Activated CD8-positive, alpha-beta T cell treated with anti-CD3 and anti-CD28 coated beads, Interleukin-2, amount 10 ng/mL, durations not matched to agents 7 days and 5 days (primary cell): ENCODE results near the gene TMEM121. TPM values are rescaled to one million over a fixed set of nuclear protein-coding genes. Genes with fewer than 3 reads are reported as not detected.
A peak's percentile ranks its signal among the peaks of the same experiment; 100 is the strongest.

ENCODE experiments used
- ATAC-seq: fragments of 150-1000 bp; cut with Tn5 transposase; one replicate; pipeline ENCODE4 v1.10.0; 2021; ENCODE audit warnings: moderate library complexity
- CTCF ChIA-PET: fragments of 350-600 bp; sonication (Branson Sonifier 250); formaldehyde crosslinking; loops from one replicate; lab custom pipeline; 2021; ENCODE audit warnings: antibody characterized with exemption; lab: Charles Lee
- POLR2A ChIA-PET: fragments of 350-600 bp; sonication (Branson Sonifier 250); formaldehyde crosslinking; loops from one replicate; lab custom pipeline; 2021; ENCODE audit warnings: antibody characterized with exemption; lab: Charles Lee
- DNase-seq: peaks from one replicate; pipeline ENCODE4 v3.0.0-alpha.2; 2020
- H3K27ac Mint-ChIP-seq: one replicate; pipeline ENCODE4 v1.8.0; 2021; ENCODE audit warnings: mild to moderate bottlenecking, mixed read lengths
- H3K27me3 Mint-ChIP-seq: one replicate; pipeline ENCODE4 v1.8.0; 2021; ENCODE audit warnings: low read depth, mixed read lengths
- H3K36me3 Mint-ChIP-seq: one replicate; pipeline ENCODE4 v1.8.0; 2021; ENCODE audit warnings: low read depth, mixed read lengths
- H3K4me1 Mint-ChIP-seq: one replicate; pipeline ENCODE4 v1.8.0; 2021; ENCODE audit warnings: low read depth, mixed read lengths
- H3K4me3 Mint-ChIP-seq: one replicate; pipeline ENCODE4 v1.8.0; 2021; ENCODE audit warnings: mild to moderate bottlenecking, mixed read lengths
- H3K9me3 Mint-ChIP-seq: one replicate; pipeline ENCODE4 v1.8.0; 2022; ENCODE audit warnings: mixed read lengths; ENCODE audit not compliant: insufficient read depth
- total RNA-seq, 2 experiments: library from RNA; stranded (reverse); gene quantifications; one replicate each; pipeline ENCODE4 v1.2.3, GENCODE V29; 2021

The TMEM121 gene
- total RNA-seq, 2 experiments from 2014 or later = 8.6 to 9.2 TPM

DNA sequence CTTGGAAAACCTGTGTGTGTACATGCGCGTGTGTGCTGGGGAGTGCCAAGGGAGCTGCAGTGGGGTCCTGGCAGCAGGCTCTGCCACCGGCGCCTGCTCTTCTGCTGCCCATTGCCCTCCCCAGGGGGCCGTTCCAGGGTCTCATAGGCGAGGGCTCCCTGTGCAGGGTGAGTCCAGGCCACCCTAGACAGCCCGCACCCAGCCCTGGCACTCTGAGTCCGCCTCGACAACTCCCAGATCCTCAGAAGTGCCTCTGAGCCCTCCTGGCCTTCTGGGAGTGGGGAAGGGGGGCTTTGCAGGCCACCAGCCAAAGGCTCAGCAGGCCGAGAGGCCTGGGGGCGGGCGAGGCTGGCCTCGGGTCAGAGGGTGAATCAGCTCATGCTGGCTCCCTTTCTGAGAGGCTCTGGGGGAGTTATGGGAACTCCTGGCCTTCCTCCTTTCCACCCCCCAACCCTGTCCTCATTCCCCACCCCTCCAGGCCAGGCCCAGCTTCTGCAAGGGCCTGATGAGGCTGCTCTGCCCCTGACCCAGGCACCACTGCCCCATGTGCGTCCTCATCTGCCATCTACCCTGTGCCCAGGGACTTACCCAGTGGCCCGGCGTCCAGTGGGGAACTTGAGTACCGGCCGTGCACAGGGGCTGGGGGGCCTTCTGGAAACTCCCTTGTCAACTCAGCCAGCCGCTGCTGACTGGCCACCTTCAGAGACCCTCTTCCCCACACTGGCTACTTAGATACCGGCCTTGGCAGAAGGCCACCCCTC is 37.4 kb upstream of the TMEM121 start:
- H3K4me1 Mint-ChIP-seq = peaks cover 38% of the 10 kb centered on the region
- peak overlapping the region; percentile 86 for H3K4me3 Mint-ChIP-seq
- peak overlapping the region; percentile 88 for H3K27ac Mint-ChIP-seq
- no peak for ATAC-seq
- no peak for DNase-seq
- H3K36me3 Mint-ChIP-seq = peaks cover 17% of the 10 kb centered on the region
- POLR2A ChIA-PET = interaction anchor here (0.8 to 3.1 kb wide), 5 partner anchors 8 to 118 kb away, joined by 3 to 53 read pairs (median 9); no protein-coding TSS in a partner anchor
- H3K9me3 Mint-ChIP-seq = no peaks in the 10 kb centered on the region
- H3K27me3 Mint-ChIP-seq = no peaks in the 10 kb centered on the region
- CTCF ChIA-PET = interaction anchor here (0.9 to 5.4 kb wide), 21 partner anchors 8 to 443 kb away, joined by 3 to 157 read pairs (median 4); partner anchors contain the start of gene BRF1

DNA sequence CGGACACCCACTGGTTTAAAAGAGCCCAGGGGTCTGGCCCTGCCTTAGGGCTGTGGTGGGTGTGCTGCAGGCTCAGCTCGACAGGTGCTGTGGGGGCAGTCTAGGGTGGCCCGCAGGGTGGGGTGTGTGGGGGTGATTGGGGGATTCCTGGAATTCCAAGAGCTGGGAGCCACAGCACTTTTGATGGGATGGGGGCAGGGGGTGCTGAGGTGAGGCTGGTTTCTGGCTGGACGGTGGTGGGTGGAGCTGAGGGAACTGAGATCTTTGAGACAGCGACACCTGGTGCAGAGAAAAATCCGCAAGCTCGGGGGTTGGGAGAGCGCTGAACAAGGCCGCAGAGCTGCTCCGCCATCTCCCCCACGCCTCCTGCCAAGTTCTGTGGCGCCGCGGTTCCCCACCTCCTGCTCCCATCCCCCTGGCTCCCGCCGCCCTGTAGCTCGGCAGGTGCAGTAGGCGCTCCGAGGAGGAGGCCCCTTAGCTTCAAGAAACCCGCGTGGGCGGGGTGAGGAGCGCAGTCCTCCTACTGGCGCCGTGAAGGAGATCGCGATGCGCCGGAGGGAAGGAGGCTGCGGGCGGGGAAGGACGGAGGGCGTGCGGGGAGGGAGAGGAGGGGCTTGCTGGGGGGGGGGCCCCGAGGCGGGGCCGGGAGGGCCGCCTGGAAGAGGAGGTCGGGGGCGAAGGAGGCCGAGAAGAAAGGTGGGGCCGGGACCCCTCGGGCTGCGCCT is 36.7 kb upstream of the TMEM121 start:
- ChIA-PET CTCF (interaction anchor here (0.9 to 5.4 kb wide), 25 partner anchors 8 to 444 kb away, joined by 3 to 157 read pairs (median 4); partner anchors contain the start of gene BRF1), POLR2A (interaction anchor here (0.8 to 3.1 kb wide), 7 partner anchors 8 to 119 kb away, joined by 3 to 53 read pairs (median 4); no protein-coding TSS in a partner anchor)
- H3K27me3 Mint-ChIP-seq = no peaks in the 10 kb centered on the region
- ATAC-seq (peak; percentile 7), DNase-seq (peak; percentile 94)
- H3K4me3 Mint-ChIP-seq = peak overlapping the region; percentile 86
- H3K27ac Mint-ChIP-seq = peak overlapping the region; percentile 88
- H3K36me3 Mint-ChIP-seq = peaks cover 17% of the 10 kb centered on the region
- H3K4me1 Mint-ChIP-seq = peaks cover 32% of the 10 kb centered on the region
- H3K9me3 Mint-ChIP-seq = no peaks in the 10 kb centered on the region

DNA sequence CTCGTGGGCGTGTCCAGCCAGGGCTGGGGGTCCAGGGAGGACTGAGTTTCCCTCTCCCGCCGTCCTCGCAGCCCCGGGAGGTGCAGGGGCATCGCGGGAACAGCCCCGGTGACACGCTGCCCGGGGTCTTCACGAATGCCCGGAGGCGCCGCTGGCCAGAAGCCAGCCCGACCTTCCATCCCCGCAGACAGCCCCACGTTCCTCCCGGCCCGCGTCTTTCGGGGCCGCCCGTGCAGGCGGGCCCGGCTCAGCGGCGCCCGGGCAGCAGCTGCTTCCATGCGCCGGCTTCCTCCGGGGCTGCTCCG is 36.2 kb upstream of the TMEM121 start:
- no peaks in the 10 kb centered on the region for H3K9me3 Mint-ChIP-seq
- DNase-seq (no peak), ATAC-seq (peak; percentile 0)
- POLR2A ChIA-PET = interaction anchor here (0.6 to 3.1 kb wide), 7 partner anchors 9 to 119 kb away, joined by 3 to 53 read pairs (median 4); no protein-coding TSS in a partner anchor
- H3K4me1 Mint-ChIP-seq = peaks cover 31% of the 10 kb centered on the region
- H3K36me3 Mint-ChIP-seq = peaks cover 17% of the 10 kb centered on the region
- CTCF ChIA-PET = interaction anchor here (0.9 to 5.4 kb wide), 24 partner anchors 9 to 444 kb away, joined by 3 to 157 read pairs (median 4); partner anchors contain the start of gene BRF1
- no peaks in the 10 kb centered on the region for H3K27me3 Mint-ChIP-seq
- H3K4me3 Mint-ChIP-seq = peak overlapping the region; percentile 86
- H3K27ac Mint-ChIP-seq = peak overlapping the region; percentile 88

DNA sequence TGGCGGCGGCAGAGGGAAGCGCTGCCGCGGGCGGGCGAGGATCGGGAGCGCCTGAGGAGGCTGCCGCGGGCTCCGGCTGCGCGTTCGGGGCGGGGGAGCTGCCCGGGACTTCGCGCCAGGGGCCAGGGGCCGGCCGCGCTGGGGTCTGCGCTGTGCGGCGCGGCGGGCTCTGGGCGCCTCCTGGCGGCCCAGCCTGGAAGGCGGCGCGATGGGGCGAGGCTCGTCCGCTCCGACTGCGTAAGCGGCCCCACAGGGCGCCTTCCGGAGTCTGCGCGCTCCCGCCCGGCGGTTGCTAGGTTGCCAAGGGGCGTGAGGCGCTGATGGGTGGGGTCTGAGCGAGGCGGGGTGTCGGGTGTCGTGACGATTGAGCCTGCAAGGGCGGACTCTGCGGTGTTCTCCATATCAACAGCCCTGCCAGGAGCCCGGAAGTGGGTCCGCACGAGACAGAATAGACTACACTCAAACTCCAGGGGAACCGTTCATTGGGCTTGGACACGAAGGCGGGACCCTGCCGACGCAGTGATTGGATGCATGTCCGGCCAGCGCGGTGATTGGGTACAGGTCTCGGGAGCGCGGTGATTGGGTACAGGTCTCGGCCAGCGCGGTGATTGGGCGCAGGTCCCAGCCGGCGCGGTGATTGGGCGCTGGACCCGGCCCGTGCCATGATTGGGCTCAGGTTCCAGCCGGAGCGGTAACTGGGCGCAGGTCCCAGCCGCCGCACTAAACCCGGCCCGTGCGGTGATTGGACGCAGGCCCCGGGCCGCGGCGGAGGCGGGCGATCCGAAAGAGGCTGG is 35.6 kb upstream of the TMEM121 start, which contains the start of gene TEDC1:
TSS of gene TEDC1 (plus strand) at position 675 of the 794 bp plus-strand sequence. CDS start 130 bp downstream, outside the sequence.
- ChIA-PET POLR2A (interaction anchor here (0.6 to 3.1 kb wide), 9 partner anchors 9 to 120 kb away, joined by 3 to 53 read pairs (median 3); partner anchors contain the start of gene TEX22), CTCF (interaction anchor here (0.9 to 5.4 kb wide), 18 partner anchors 9 to 288 kb away, joined by 3 to 157 read pairs (median 6); partner anchors contain the start of gene BRF1)
- Mint-ChIP-seq H3K4me1 (peaks cover 25% of the 10 kb centered on the region), H3K9me3 (no peaks in the 10 kb centered on the region), H3K36me3 (peaks cover 17% of the 10 kb centered on the region), H3K27me3 (no peaks in the 10 kb centered on the region), H3K4me3 (peak within 1 kb of the TSS; percentile 86), H3K27ac (peak within 1 kb of the TSS; percentile 93)
- ATAC-seq = peak; percentile 70
- DNase-seq = peak; percentile 100

DNA sequence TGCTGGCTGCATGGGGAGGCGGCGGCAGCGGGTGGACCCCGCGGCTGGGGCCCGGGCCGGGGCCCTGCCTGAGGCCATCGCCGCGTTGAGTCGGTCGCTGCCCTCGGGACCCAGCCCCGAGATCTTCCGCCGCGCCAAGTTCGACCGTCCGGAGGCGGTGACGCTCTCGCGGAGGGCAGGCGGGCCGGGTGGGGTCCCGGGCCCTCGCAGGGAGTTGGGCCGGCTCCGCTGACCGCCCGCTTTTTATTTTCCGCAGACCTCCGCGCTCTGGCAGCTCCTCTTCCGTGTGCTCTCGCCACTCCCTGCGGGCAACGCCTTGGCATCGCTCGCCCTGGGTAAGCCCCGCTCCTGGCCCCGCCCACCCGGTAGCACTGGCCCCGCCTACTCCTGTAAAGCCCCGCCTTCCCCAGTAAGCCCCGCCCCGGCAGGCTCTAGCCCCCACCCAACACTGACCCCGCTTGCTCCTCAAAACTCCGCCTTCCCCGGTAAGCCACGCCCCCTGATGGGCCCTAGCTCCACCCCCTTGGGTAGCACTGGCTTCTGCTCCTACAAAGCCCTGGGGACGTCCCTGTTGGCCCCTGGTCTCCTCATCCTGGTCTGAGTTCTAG is 34.9 kb upstream of the TMEM121 start:
- H3K9me3 Mint-ChIP-seq = no peaks in the 10 kb centered on the region
- H3K4me1 Mint-ChIP-seq = peaks cover 21% of the 10 kb centered on the region
- no peaks in the 10 kb centered on the region for H3K27me3 Mint-ChIP-seq
- H3K36me3 Mint-ChIP-seq = peaks cover 17% of the 10 kb centered on the region
- peak; percentile 16 for ATAC-seq
- DNase-seq = peak; percentile 92
- H3K27ac Mint-ChIP-seq = peak overlapping the region; percentile 93
- H3K4me3 Mint-ChIP-seq = peak overlapping the region; percentile 82
- POLR2A ChIA-PET = interaction anchor here (0.6 to 3.1 kb wide), 9 partner anchors 8 to 177 kb away, joined by 3 to 53 read pairs (median 3); partner anchors contain the start of genes PACS2 and TEX22
- CTCF ChIA-PET = interaction anchor here (0.7 to 5.4 kb wide), 4 partner anchors 10 to 119 kb away, joined by 3 to 157 read pairs (median 72); no protein-coding TSS in a partner anchor

DNA sequence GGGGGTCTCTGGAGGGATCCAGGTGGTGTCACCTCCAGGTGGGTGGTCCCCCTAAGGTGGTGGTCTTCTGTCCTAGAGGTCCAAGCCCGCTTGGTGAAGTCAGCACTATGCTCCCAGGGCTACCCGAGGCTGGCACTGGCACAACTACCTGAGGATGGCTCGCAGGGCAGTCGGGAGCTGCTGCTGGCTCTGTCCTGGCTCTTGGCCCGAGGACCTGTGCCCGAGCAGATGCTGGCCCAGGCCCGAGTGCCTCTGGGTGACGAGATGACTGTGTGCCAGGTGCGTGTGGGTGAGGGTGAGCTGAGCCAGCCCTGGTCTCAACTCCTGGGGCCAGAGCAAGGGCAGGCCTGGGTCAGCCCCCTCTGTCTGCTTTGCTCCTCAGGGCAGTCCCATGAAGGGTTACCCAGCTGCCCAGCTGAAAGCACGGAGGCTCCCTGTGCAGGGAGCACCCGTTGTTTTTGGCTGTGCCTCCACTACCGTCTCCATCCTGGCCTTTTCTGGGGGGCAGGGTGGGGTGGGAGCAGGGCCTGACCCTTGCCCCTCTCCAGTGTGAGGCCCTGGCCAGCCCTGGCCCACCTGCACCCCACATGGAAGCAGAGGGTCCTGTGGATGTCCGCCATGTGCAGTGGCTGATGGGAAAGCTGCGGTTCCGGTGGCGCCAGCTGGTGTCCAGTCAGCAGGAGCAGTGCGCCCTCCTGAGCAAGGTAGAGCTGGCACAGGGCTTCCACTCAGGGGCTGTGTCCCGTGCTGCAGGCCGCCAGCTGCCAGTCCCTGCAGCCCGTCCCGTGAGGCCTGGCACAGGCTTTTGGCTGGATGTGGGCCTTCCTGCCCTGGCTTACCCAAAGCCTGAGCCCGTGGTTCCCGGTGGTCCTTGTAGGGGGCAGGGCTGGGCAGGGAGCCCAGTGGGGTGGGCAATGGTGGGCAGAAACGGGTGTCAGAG is 34.1 kb upstream of the TMEM121 start:
- Mint-ChIP-seq H3K9me3 (no peaks in the 10 kb centered on the region), H3K4me3 (peak overlapping the region; percentile 82), H3K36me3 (peaks cover 17% of the 10 kb centered on the region), H3K27ac (peak overlapping the region; percentile 93), H3K27me3 (no peaks in the 10 kb centered on the region), H3K4me1 (peaks cover 18% of the 10 kb centered on the region)
- CTCF ChIA-PET = interaction anchor here (0.7 to 5.4 kb wide), 4 partner anchors 11 to 120 kb away, joined by 3 to 157 read pairs (median 72); no protein-coding TSS in a partner anchor
- no peak for DNase-seq
- POLR2A ChIA-PET = interaction anchor here (0.6 to 3.1 kb wide), 10 partner anchors 7 to 185 kb away, joined by 3 to 53 read pairs (median 4); partner anchors contain the start of gene PACS2
- ATAC-seq = no peak

DNA sequence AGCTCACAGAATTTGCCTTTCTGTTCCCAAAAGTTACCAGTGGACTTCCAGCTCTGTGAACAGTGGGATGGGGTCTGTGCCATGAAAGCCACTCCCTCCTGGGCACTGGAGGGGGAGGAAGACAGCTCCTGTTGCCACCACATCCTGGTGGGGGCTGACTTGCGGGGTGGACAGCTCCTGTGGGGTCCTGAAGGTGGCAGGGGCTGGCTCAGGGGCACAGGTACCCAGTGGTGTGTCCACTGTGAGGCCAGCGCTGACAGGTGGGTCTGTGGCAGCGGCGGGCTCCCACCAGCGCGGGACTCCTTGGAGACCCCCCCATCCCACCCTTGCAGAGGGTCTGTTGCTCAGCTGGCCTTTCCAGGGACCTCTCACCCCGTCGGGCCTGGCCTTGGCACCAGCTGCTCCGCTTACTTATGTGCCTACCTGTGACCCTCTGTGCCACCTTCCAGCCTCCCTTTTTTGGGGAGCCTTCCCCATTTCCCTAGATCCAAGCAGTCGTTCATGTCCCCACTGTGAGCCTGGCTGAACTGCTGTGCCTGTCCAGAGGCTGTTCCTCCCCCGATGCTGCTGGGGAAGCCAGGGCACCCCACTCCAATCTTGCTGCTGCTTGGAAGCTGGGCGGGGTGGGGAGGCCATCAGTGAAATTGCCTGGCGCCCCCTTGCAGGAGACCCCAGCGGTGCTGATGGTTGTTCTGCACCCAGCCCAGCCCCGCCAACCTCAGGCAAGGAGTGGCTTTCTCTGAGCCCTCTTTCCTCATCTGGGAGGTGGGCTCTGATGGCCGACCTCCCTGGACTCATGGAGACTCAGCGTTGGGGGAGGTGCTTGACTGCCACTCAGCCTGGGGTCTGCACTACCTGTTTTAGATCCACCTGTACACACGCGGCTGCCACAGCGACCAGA is 33.2 kb upstream of the TMEM121 start:
- no peaks in the 10 kb centered on the region for H3K27me3 Mint-ChIP-seq
- peaks cover 13% of the 10 kb centered on the region for H3K36me3 Mint-ChIP-seq
- ChIA-PET CTCF (interaction anchor here (2.5 to 5.4 kb wide), 3 partner anchors 12 to 121 kb away, joined by 11 to 157 read pairs (median 132); no protein-coding TSS in a partner anchor), POLR2A (interaction anchor here (0.6 to 1.6 kb wide), 3 partner anchors 10 to 186 kb away, joined by 3 to 5 read pairs (median 4); no protein-coding TSS in a partner anchor)
- H3K4me3 Mint-ChIP-seq = peak overlapping the region; percentile 23
- DNase-seq = no peak
- peaks cover 18% of the 10 kb centered on the region for H3K4me1 Mint-ChIP-seq
- H3K9me3 Mint-ChIP-seq = no peaks in the 10 kb centered on the region
- no peak overlapping the region for H3K27ac Mint-ChIP-seq
- ATAC-seq = no peak

DNA sequence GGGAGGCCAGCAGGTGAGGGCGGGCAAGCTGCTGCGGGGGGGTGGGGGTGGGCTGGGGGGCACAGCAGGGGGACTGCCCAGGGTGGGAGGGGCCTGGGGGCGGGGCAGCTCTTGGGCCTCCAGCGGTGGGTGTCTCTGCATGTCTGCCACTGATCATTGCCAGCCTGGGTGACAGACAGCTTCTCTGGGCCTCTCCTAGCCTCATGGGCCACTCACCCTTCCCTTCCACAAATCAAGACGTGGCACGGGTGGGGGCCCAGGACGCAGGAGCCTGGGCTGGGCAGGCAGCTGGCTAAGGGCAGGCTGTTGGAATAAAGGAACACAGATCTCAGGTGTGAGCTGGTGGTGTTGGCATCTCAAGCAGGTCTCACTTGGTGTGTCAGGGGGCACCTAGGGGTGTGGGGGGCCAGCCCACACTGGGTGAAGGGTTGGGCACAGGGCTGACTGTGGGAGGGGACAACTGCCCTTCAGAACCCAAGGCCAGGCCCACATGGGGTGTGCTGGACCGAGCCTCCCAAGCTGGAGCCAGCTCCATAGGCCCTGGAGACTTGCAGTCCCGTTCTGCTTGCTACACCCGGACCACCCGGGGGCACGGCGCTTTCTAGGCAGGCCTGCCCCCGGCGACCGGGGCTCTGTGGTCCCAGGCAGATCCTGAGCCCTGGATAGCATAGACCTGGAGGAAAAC is 32.3 kb upstream of the TMEM121 start:
- CTCF ChIA-PET = no interaction called here
- Mint-ChIP-seq H3K36me3 (peaks cover 11% of the 10 kb centered on the region), H3K4me1 (peaks cover 13% of the 10 kb centered on the region), H3K27ac (no peak overlapping the region), H3K27me3 (no peaks in the 10 kb centered on the region), H3K4me3 (no peak overlapping the region), H3K9me3 (no peaks in the 10 kb centered on the region)
- ATAC-seq (no peak), DNase-seq (no peak)
- POLR2A ChIA-PET = interaction anchor here (1.6 kb wide), 1 partner anchor 13 kb away, joined by 4 read pairs; no protein-coding TSS in a partner anchor

DNA sequence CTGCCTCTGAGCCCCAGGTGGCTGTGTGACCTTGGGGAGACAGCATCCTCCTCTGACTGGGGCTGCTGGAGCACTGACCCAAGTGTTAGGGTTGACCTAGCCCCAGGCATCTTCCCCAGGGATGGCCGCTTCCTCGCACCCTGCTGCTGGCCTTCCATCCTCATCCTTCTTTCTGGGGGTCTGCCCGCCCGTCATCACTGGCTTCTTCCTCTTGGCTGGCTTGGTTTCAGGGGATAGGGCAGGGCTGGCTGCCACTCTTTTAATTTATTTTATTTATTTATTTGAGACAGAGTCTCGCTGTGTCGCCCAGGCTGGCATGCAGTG is 31.8 kb upstream of the TMEM121 start:
- Mint-ChIP-seq H3K27ac (no peak overlapping the region), H3K4me1 (peaks cover 8% of the 10 kb centered on the region), H3K36me3 (peaks cover 6% of the 10 kb centered on the region), H3K27me3 (no peaks in the 10 kb centered on the region), H3K9me3 (no peaks in the 10 kb centered on the region), H3K4me3 (no peak overlapping the region)
- CTCF ChIA-PET = no interaction called here
- ATAC-seq = no peak
- POLR2A ChIA-PET = no interaction called here
- DNase-seq = no peak
